ENCODE measurements around the gene ACOX2.

ACOX2 gene

DNA sequence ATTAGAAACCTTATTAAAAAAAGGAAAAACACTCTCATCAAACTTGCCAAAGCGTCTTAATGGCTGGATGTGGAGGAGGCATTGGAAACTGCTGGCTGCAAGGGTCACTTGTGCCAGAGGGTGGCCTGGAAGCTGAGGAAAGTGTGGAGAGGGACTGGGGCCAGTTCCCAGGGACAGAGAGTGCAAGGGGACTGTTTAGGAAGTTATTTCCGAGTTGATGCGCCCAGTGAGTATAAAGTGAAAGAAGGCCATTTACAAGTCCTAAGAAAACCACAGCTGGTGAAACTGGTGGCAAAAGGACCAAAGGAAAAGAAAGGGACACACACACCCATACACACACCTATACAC is 52.3 kb downstream of the ACOX2 start:
- DNase-seq = no peak
- H2AFZ ChIP-seq (ENCODE audit: insufficient read depth, low read length, poor library complexity) = no peak overlapping the region
- H3K4me1 ChIP-seq (ENCODE audit: control insufficient read depth in 1 of 2, insufficient read depth in 2 of 2, low read length in 2 of 2) = no peaks in the 10 kb centered on the region
- H2BK12ac ChIP-seq (ENCODE audit: low read length) = no peak overlapping the region
- no peak overlapping the region for H3K4me2 ChIP-seq (ENCODE audit: low read length)
- H3K18ac ChIP-seq (ENCODE audit: low read length) = no peak overlapping the region
- no CpG with 5 or more reads among the region's 3 CpGs for WGBS (ENCODE audit: extremely low coverage, insufficient coverage, insufficient read length)
- H3K9ac ChIP-seq (ENCODE audit: low read length) = no peak overlapping the region
- no peaks in the 10 kb centered on the region for H3K9me3 ChIP-seq (ENCODE audit: insufficient read depth, low read depth, low read length)
- H3K79me1 ChIP-seq (ENCODE audit: low read length) = no peaks in the 10 kb centered on the region
- no peak overlapping the region for H2AK5ac ChIP-seq (ENCODE audit: low read length)
- no peak overlapping the region for H3K14ac ChIP-seq (ENCODE audit: low read length)
- no peak overlapping the region for H3K4ac ChIP-seq (ENCODE audit: low read depth, low read length)
- no peak overlapping the region for H4K8ac ChIP-seq (ENCODE audit: low read depth, low read length)
- no peak overlapping the region for H2BK120ac ChIP-seq (ENCODE audit: insufficient read depth, low read length, poor library complexity)
- no peak overlapping the region for H3K23ac ChIP-seq (ENCODE audit: low read length)
- H3K36me3 ChIP-seq (ENCODE audit: control insufficient read depth in 1 of 2, insufficient read depth in 2 of 2, low read length in 2 of 2) = no peaks in the 10 kb centered on the region
- H4K91ac ChIP-seq (ENCODE audit: low read depth, low read length) = no peak overlapping the region
- H4K12ac ChIP-seq (ENCODE audit: low read depth, low read length) = no peak overlapping the region
- no peak overlapping the region for H3K27ac ChIP-seq (ENCODE audit: low read depth, low read length)
- no peaks in the 10 kb centered on the region for H3K79me2 ChIP-seq (ENCODE audit: control insufficient read depth, insufficient read depth, low read length, poor library complexity)
- no peak overlapping the region for H3K4me3 ChIP-seq (ENCODE audit: low read depth, low read length)
- H2BK5ac ChIP-seq (ENCODE audit: low read depth, low read length, poor library complexity) = no peak overlapping the region
- no peaks in the 10 kb centered on the region for H3K27me3 ChIP-seq (ENCODE audit: insufficient read depth, low read length)

DNA sequence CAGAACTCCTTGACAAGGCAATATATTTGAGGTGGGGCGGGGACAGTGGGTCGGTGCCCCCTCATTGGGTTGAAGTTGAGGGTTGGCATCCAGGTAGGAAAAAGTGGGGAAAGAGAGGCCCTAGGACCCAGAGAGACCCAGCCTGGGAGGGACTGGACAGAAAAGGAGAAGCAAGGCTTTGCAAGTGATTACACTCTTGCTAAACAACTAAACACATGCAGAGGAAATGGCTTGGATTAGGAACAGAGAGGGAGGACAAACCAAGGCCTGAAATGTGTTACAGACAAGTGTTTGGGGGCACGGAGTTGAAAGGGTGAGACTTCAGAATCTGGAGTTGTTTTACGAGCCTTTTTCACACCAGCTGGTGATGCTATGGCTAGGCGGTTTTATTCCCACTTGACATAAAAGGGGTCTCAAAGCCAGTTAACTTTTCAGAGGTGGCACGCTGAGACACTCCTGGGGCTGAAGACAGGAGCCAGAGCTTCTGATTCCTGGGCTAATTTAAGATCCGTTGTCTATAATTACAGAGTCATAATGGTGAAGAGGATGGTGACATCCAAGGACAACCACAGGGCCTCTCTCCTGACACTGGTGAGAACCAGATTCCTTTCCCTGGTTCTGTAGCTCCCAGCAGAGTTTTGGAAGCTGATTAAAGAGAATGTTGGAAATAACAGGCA is 52.8 kb downstream of the ACOX2 start:
- Histone ChIP-seq H2AK5ac (ENCODE audit: low read length) (no peak overlapping the region), H3K36me3 (ENCODE audit: control insufficient read depth in 1 of 2, insufficient read depth in 2 of 2, low read length in 2 of 2) (no peaks in the 10 kb centered on the region), H4K91ac (ENCODE audit: low read depth, low read length) (no peak overlapping the region), H4K12ac (ENCODE audit: low read depth, low read length) (no peak overlapping the region), H2AFZ (ENCODE audit: insufficient read depth, low read length, poor library complexity) (no peak overlapping the region), H3K4ac (ENCODE audit: low read depth, low read length) (no peak overlapping the region), H3K14ac (ENCODE audit: low read length) (no peak overlapping the region), H3K9me3 (ENCODE audit: insufficient read depth, low read depth, low read length) (no peaks in the 10 kb centered on the region), H3K4me1 (ENCODE audit: control insufficient read depth in 1 of 2, insufficient read depth in 2 of 2, low read length in 2 of 2) (no peaks in the 10 kb centered on the region), H3K4me3 (ENCODE audit: low read depth, low read length) (no peak overlapping the region), H2BK5ac (ENCODE audit: low read depth, low read length, poor library complexity) (no peak overlapping the region), H3K79me1 (ENCODE audit: low read length) (no peaks in the 10 kb centered on the region), H3K27me3 (ENCODE audit: insufficient read depth, low read length) (no peaks in the 10 kb centered on the region), H2BK120ac (ENCODE audit: insufficient read depth, low read length, poor library complexity) (no peak overlapping the region), H2BK12ac (ENCODE audit: low read length) (no peak overlapping the region), H3K9ac (ENCODE audit: low read length) (no peak overlapping the region), H4K8ac (ENCODE audit: low read depth, low read length) (no peak overlapping the region), H3K4me2 (ENCODE audit: low read length) (no peak overlapping the region), H3K18ac (ENCODE audit: low read length) (no peak overlapping the region), H3K27ac (ENCODE audit: low read depth, low read length) (no peak overlapping the region), H3K79me2 (ENCODE audit: control insufficient read depth, insufficient read depth, low read length, poor library complexity) (no peaks in the 10 kb centered on the region), H3K23ac (ENCODE audit: low read length) (no peak overlapping the region)
- DNase-seq = no peak
- no CpG with 5 or more reads among the region's 7 CpGs for WGBS (ENCODE audit: extremely low coverage, insufficient coverage, insufficient read length)

DNA sequence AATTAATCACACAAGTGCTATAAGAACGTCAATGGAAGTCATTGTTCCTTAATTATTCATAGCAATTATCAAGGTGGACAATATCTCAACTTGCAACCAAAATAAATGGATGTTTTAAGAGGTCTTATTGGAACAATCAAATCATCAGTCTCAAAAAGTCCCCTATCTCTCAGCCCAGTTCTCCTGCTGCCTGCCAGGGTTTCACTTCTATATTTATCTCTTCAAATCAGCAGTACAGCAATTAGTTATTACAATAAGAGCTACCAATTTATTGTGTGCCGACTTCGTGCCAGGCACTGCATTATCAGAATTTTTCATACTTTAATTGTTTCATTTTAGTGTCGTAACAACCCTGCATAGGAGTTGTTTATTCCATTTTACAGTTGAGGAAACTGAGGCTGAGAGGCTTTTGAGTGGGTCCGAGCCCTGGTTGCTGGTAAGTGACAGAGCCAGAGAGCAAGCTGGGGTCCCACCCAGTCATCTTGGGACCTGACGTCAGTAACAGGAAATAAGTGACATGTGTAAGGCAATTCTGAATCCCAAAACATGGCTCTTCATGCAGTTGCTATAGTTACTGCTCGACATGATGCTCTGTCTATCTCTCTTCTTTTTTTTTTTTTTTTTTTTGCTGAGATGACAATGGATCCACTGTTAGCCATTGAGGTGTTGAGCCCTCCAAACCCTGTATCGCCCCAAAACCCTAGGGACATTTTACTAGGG is 53.9 kb downstream of the ACOX2 start:
- H4K12ac ChIP-seq (ENCODE audit: low read depth, low read length) = no peak overlapping the region
- H3K79me1 ChIP-seq (ENCODE audit: low read length) = no peaks in the 10 kb centered on the region
- no peak overlapping the region for H3K9ac ChIP-seq (ENCODE audit: low read length)
- H3K14ac ChIP-seq (ENCODE audit: low read length) = no peak overlapping the region
- no peak overlapping the region for H3K23ac ChIP-seq (ENCODE audit: low read length)
- no peaks in the 10 kb centered on the region for H3K36me3 ChIP-seq (ENCODE audit: control insufficient read depth in 1 of 2, insufficient read depth in 2 of 2, low read length in 2 of 2)
- no peaks in the 10 kb centered on the region for H3K9me3 ChIP-seq (ENCODE audit: insufficient read depth, low read depth, low read length)
- H2BK12ac ChIP-seq (ENCODE audit: low read length) = no peak overlapping the region
- H2BK120ac ChIP-seq (ENCODE audit: insufficient read depth, low read length, poor library complexity) = no peak overlapping the region
- H3K4me1 ChIP-seq (ENCODE audit: control insufficient read depth in 1 of 2, insufficient read depth in 2 of 2, low read length in 2 of 2) = no peaks in the 10 kb centered on the region
- no peak overlapping the region for H3K4me2 ChIP-seq (ENCODE audit: low read length)
- H3K18ac ChIP-seq (ENCODE audit: low read length) = no peak overlapping the region
- H2BK5ac ChIP-seq (ENCODE audit: low read depth, low read length, poor library complexity) = no peak overlapping the region
- no peaks in the 10 kb centered on the region for H3K79me2 ChIP-seq (ENCODE audit: control insufficient read depth, insufficient read depth, low read length, poor library complexity)
- H2AFZ ChIP-seq (ENCODE audit: insufficient read depth, low read length, poor library complexity) = no peak overlapping the region
- H3K27me3 ChIP-seq (ENCODE audit: insufficient read depth, low read length) = no peaks in the 10 kb centered on the region
- H3K27ac ChIP-seq (ENCODE audit: low read depth, low read length) = no peak overlapping the region
- H4K91ac ChIP-seq (ENCODE audit: low read depth, low read length) = no peak overlapping the region
- H2AK5ac ChIP-seq (ENCODE audit: low read length) = no peak overlapping the region
- no peak overlapping the region for H3K4me3 ChIP-seq (ENCODE audit: low read depth, low read length)
- WGBS (ENCODE audit: extremely low coverage, insufficient coverage, insufficient read length) = no CpG with 5 or more reads among the region's 8 CpGs
- DNase-seq = no peak
- H4K8ac ChIP-seq (ENCODE audit: low read depth, low read length) = no peak overlapping the region
- no peak overlapping the region for H3K4ac ChIP-seq (ENCODE audit: low read depth, low read length)

DNA sequence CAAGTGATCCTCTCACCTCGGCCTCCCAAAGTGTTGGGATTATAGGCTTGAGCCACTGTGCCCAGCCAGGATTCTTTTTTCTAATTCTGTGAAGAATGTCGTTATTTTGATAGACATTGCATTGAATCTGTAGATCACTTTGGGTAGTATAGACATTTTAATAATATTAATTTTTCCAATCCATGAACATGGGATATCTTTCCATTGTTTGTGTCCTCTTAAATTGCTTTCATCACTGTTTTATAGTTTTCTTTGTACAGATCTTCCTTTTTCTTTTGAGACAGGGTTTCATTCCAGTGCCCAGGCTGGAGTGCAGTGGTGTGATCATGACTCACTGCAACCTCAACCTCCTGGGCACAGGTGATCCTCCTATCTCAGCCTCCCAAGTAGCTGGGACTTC is 56.7 kb downstream of the ACOX2 start:
- Histone ChIP-seq H3K36me3 (ENCODE audit: control insufficient read depth in 1 of 2, insufficient read depth in 2 of 2, low read length in 2 of 2) (no peaks in the 10 kb centered on the region), H3K79me1 (ENCODE audit: low read length) (no peaks in the 10 kb centered on the region), H4K91ac (ENCODE audit: low read depth, low read length) (no peak overlapping the region), H3K14ac (ENCODE audit: low read length) (no peak overlapping the region), H3K4me1 (ENCODE audit: control insufficient read depth in 1 of 2, insufficient read depth in 2 of 2, low read length in 2 of 2) (no peaks in the 10 kb centered on the region), H3K23ac (ENCODE audit: low read length) (no peak overlapping the region), H3K9ac (ENCODE audit: low read length) (no peak overlapping the region), H3K79me2 (ENCODE audit: control insufficient read depth, insufficient read depth, low read length, poor library complexity) (no peaks in the 10 kb centered on the region), H2AK5ac (ENCODE audit: low read length) (no peak overlapping the region), H2AFZ (ENCODE audit: insufficient read depth, low read length, poor library complexity) (no peak overlapping the region), H4K12ac (ENCODE audit: low read depth, low read length) (no peak overlapping the region), H2BK120ac (ENCODE audit: insufficient read depth, low read length, poor library complexity) (no peak overlapping the region), H3K27ac (ENCODE audit: low read depth, low read length) (no peak overlapping the region), H3K4ac (ENCODE audit: low read depth, low read length) (no peak overlapping the region), H3K4me2 (ENCODE audit: low read length) (no peak overlapping the region), H2BK12ac (ENCODE audit: low read length) (no peak overlapping the region), H3K9me3 (ENCODE audit: insufficient read depth, low read depth, low read length) (no peaks in the 10 kb centered on the region), H3K18ac (ENCODE audit: low read length) (no peak overlapping the region), H3K27me3 (ENCODE audit: insufficient read depth, low read length) (no peaks in the 10 kb centered on the region), H4K8ac (ENCODE audit: low read depth, low read length) (no peak overlapping the region), H2BK5ac (ENCODE audit: low read depth, low read length, poor library complexity) (no peak overlapping the region), H3K4me3 (ENCODE audit: low read depth, low read length) (no peak overlapping the region)
- DNase-seq = no peak
- WGBS (ENCODE audit: extremely low coverage, insufficient coverage, insufficient read length) = no CpG with 5 or more reads among the region's 2 CpGs

Measured in trophoblast cell (in vitro differentiated cells and primary cell).